RWPE2 (cell line): ENCODE data around the gene FCRL1.

Experiments used
- ATAC-seq: fragments of 200-7000 bp; cut with Tn5 transposase; 3 replicates; pipeline ENCODE4 v1.9.1; 2021; ENCODE audit warnings: low read depth
- DNase-seq: peaks from one replicate; pipeline ENCODE4 v3.0.0-alpha.2; 2020; ENCODE audit warnings: low spot score
- H3K27ac ChIP-seq: fragments of 450-650 bp; 2 replicates; pipeline ENCODE4 v1.5.1; 2017; ENCODE audit warnings: mild to moderate bottlenecking; ENCODE audit not compliant: poor library complexity, severe bottlenecking
- H3K27me3 ChIP-seq: fragments of 250-450 bp; sonication (Bioruptor Pico); 2 replicates; pipeline ENCODE4 v1.5.1; 2021; ENCODE audit warnings: mild to moderate bottlenecking, moderate library complexity; ENCODE audit not compliant: insufficient read depth, poor library complexity, severe bottlenecking
- H3K36me3 ChIP-seq: fragments of 250-450 bp; sonication (Bioruptor Pico); 2 replicates; pipeline ENCODE4 v1.5.1; 2020; ENCODE audit warnings: low read depth, mild to moderate bottlenecking, moderate library complexity
- H3K4me1 ChIP-seq: fragments of 250-450 bp; sonication (Bioruptor Pico); 2 replicates; pipeline ENCODE4 v1.5.1; 2021; ENCODE audit warnings: mild to moderate bottlenecking, moderate library complexity; ENCODE audit not compliant: insufficient read depth, poor library complexity, severe bottlenecking
- H3K4me3 ChIP-seq: fragments of 250-450 bp; sonication (Bioruptor Pico); 2 replicates; pipeline ENCODE4 v1.5.1; 2021; ENCODE audit warnings: mild to moderate bottlenecking, moderate library complexity; ENCODE audit not compliant: severe bottlenecking
- H3K9me3 ChIP-seq: fragments of 250-450 bp; sonication (Bioruptor Pico); 2 replicates; pipeline ENCODE4 v1.5.1; 2021; ENCODE audit warnings: mild to moderate bottlenecking, moderate library complexity; ENCODE audit not compliant: severe bottlenecking
- CTCF ChIP-seq: fragments of 450-650 bp; IDR thresholded peaks from one replicate; pipeline ENCODE4 v1.5.1; 2017; ENCODE audit warnings: mild to moderate bottlenecking, moderate library complexity; ENCODE audit not compliant: poor library complexity, severe bottlenecking

FCRL1 gene

DNA sequence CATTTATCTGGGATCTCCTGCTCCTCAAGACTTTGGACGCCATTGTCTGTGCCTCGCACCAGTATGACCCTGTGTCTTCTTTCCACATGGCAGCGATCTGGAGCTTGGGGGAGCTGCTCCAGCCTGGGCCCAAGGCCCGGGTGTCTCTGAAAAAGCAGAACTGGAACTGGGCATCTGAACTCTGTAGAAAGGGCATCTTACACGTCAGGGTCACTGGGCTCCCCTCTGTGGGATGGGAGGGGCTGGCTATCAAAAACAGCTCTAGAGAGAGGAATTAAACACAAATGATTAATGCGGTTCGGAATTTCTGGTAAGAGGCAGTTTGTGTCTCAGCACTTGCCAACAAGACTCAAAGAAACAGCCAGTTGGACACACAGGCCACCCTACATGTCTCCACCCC is 16.1 kb downstream of the FCRL1 start:
- H3K27ac ChIP-seq: no peak overlapping the region
- H3K36me3 ChIP-seq: no peaks in the 10 kb centered on the region
- TF ChIP-seq CTCF: no peak
- H3K9me3 ChIP-seq: no peaks in the 10 kb centered on the region
- H3K27me3 ChIP-seq: peaks cover 1% of the 10 kb centered on the region
- ATAC-seq (no peak), DNase-seq (no peak)
- H3K4me1 ChIP-seq: no peaks in the 10 kb centered on the region
- no peak overlapping the region for H3K4me3 ChIP-seq

DNA sequence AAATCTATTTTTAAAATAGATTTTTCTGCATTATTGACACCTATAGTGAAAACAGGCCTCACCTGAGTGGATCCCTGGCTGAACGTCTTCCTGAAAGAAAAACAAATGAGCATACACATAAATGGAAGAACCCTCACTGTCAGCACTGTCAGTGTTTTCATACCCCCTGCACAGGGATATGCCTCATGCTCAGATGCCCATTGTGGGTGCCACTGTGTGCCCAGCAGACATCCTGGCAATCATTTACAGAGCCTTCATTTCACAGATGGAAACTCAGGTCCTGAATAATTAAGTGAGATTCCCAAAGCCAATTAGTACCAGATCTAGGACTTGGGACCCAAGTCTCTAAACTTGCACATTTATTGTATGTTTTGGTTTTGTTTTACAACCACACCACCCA is 19.9 kb downstream of the FCRL1 start:
- no peak overlapping the region for H3K4me3 ChIP-seq
- no peak for TF ChIP-seq CTCF
- ATAC-seq (no peak), DNase-seq (no peak)
- no peaks in the 10 kb centered on the region for H3K36me3 ChIP-seq
- no peak overlapping the region for H3K27ac ChIP-seq
- no peaks in the 10 kb centered on the region for H3K27me3 ChIP-seq
- H3K4me1 ChIP-seq: no peaks in the 10 kb centered on the region
- no peaks in the 10 kb centered on the region for H3K9me3 ChIP-seq

DNA sequence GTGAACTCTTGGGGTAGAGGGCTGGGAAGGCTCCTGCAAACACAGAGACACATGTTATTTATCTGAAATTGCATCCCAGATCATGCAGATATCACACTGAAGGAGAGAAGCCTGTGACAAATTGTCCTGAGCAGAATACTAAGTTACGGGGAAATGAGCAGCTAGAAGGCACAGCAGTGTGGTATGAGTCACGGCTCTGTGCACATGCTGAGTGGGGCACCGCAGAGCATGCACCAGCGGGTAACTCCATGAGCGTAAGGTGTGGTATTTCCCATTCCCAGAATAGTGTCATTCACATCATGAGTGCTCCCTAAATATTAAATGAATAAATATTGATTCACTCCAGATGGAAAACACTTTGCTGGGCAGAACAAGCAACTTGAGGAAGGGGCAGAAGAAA is 21.7 kb downstream of the FCRL1 start:
- DNase-seq: no peak
- peak; percentile 74; the same call in 1 of the 3 replicates for ATAC-seq

GRCh38 chr1:157785248-157785647 is 34.7 kb downstream of the FCRL1 start:
- no peak for ATAC-seq
- no peak overlapping the region for H3K27ac ChIP-seq

More for the DNA sequence above, 21.7 kb downstream of the FCRL1 start:
- no peaks in the 10 kb centered on the region for H3K4me1 ChIP-seq
- H3K27me3 ChIP-seq: no peaks in the 10 kb centered on the region
- H3K36me3 ChIP-seq: no peaks in the 10 kb centered on the region
- H3K9me3 ChIP-seq: no peaks in the 10 kb centered on the region
- no peak overlapping the region for H3K4me3 ChIP-seq
- no peak for TF ChIP-seq CTCF
- no peak overlapping the region for H3K27ac ChIP-seq

More at GRCh38 chr1:157785248-157785647, 34.7 kb downstream of the FCRL1 start:
- Histone ChIP-seq H3K36me3 (no peaks in the 10 kb centered on the region), H3K9me3 (no peaks in the 10 kb centered on the region), H3K4me3 (no peak overlapping the region), H3K27me3 (no peaks in the 10 kb centered on the region), H3K4me1 (no peaks in the 10 kb centered on the region)
- TF ChIP-seq CTCF: no peak
- no peak for DNase-seq
